ENCODE measurements around the gene CDH23.

DNA sequence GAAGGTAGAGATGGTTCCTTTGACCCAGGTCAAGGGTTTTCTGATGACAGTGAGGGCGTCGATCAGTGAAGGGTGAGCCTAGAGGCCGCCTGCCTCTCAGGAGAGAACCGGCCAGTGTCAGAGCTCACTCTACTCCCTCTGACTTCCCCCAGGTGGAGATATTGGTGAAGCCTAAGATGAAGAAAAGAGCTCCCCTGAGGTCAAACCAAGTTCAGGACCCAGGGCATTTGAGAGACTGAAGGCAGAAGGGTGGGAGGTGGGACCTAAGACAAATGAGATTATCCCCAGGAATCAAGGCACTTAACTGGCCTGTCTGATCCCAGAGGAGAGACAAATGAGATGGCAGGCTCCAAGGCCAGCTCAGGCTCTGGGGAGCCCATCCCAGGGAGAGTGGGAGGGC is 104.7 kb downstream of the CDH23 start:
- TF ChIP-seq TARDBP (IDR thresholded peaks at IDR 0.05), result no peak
- no peak for TF ChIP-seq SP1 (IDR thresholded peaks at IDR 0.05)
- no peak for TF ChIP-seq SUZ12 (IDR thresholded peaks at IDR 0.05)
- TF ChIP-seq FOXK2 (IDR thresholded peaks at IDR 0.05), result no peak
- no peak for TF ChIP-seq HDGF (IDR thresholded peaks at IDR 0.05; ENCODE audit: borderline replicate concordance)
- TF ChIP-seq ZNF384 (IDR thresholded peaks at IDR 0.05), result no peak
- no peak for TF ChIP-seq FOXA1 (IDR thresholded peaks at IDR 0.05)
- TF ChIP-seq CTBP1 (IDR thresholded peaks at IDR 0.05; ENCODE audit: borderline replicate concordance), result no peak
- no peak for TF ChIP-seq L3MBTL2 (conservative IDR thresholded peaks at IDR 0.05)

Data from HEK293T (cell line).